Amygdala (tissue), 56 donors: ENCODE data around the gene PRL.

Source experiments
- DNase-seq, 56 donors: peaks; one replicate each; lab custom pipeline; 2025; lab: John Stamatoyannopoulos, UW

The PRL gene

DNA sequence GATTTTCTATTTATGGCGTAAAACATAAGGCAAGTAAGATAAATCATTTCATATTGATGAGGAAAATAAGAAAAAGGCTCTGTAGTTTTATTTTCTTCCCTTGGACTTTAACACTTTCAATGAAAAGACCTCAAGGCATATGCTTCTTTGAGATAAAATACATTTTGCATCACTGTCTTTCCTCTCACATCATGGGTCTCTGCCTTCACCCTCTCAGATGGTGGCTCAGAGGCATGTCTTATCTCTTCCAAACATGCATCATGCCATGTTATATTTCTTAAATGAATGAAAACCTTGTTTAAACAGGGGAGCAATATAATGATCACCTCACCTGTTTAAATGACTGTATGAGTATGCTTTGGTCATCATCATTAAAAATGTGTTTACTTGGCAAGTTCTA, 59.3 kb downstream of the PRL start:
- no peak for DNase-seq
